Fibroblast of skin of abdomen (primary cell): ENCODE measurements around the gene HYKK. TPM values are rescaled to one million over a fixed set of nuclear protein-coding genes. Genes with fewer than 3 reads are reported as not detected.
"Not testable (repeated sequence)": the region's sequence is repeated elsewhere in the genome, so short reads cannot be mapped to it uniquely, and the experiment has no call there.

Experiments
- DNase-seq: peaks from one replicate; pipeline ENCODE4 v3.0.0-alpha.2; 2013
- polyA plus RNA-seq, 2 experiments: library from polyadenylated mRNA; unstranded; fragments of 120-200 nt; gene quantifications; one replicate each; pipeline ENCODE4 v1.2.1, GENCODE V29; 2013; ENCODE audit not compliant: insufficient read length in 2 of 2

The HYKK gene, protein sequence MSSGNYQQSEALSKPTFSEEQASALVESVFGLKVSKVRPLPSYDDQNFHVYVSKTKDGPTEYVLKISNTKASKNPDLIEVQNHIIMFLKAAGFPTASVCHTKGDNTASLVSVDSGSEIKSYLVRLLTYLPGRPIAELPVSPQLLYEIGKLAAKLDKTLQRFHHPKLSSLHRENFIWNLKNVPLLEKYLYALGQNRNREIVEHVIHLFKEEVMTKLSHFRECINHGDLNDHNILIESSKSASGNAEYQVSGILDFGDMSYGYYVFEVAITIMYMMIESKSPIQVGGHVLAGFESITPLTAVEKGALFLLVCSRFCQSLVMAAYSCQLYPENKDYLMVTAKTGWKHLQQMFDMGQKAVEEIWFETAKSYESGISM
- polyA plus RNA-seq (2013, experiment 1 of 2; ENCODE audit: insufficient read length), result 3.7 TPM
- polyA plus RNA-seq (2013, experiment 2 of 2; ENCODE audit: insufficient read length), result 2.7 TPM

DNA sequence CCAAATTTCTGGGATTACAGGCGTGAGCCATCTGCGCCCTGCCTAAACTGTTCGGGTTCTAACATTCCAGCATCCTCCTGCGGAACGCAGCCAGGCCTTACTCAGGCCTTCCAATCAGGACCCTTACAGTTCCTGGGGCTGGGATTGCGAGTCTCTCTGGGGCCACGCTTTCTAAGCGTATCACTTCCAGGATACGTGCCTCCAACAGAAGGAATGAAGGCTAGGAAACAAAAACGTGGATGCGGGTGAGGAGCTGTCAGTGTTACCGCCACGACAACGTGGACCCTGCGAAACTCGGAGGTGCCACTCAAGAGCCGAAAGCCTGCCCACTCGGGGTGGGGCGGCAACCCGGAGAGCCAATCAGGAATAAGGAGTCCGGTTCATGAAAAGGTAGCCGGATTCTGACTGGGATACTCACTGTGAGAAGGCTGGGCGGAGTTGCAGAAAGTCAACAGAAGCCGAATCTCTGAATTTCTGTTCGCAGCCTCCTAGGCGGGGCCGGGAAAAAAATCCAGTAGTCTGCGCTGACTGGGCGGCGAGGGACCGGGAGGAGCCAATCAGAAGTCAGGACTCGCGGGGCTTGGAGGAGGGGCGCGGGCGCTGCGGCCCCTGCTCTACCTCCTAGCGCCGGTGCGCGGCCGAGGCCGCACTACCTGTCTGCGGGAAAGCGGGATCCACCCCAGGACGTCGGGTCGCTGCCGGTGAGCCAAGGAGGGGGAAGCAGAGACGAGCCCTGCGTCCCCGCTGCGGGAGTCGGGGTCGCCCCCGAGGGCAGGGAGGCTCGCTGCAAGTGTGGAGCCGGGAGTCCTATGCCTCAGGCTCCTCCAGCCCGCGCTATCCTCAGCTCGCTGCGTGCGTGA lies at the start of gene HYKK:
TSS of gene HYKK (plus strand) at position 607 of the 860 bp plus-strand sequence. CDS start 5,512 bp downstream, outside the sequence.
- DNase-seq, result peak; percentile 97

DNA sequence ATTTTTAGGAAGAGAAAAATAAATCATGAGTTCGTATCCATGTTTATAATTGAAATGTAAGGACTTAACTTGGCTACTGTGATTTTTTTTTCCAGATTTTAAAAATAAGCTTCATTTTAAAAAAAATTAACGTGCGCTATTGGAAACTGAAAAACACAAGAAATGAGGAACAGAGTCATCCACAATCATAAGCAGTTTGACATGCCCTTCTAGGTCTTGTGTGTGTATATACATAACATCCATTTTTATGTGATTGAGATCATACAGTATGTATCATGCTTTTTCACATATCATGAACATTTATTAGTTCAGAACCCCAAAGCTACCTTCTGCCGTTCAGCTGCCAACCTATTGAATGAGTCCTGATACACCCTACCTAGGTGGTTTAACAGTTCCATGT lies 46.6 kb upstream of the HYKK start:
- DNase-seq, result no peak

DNA sequence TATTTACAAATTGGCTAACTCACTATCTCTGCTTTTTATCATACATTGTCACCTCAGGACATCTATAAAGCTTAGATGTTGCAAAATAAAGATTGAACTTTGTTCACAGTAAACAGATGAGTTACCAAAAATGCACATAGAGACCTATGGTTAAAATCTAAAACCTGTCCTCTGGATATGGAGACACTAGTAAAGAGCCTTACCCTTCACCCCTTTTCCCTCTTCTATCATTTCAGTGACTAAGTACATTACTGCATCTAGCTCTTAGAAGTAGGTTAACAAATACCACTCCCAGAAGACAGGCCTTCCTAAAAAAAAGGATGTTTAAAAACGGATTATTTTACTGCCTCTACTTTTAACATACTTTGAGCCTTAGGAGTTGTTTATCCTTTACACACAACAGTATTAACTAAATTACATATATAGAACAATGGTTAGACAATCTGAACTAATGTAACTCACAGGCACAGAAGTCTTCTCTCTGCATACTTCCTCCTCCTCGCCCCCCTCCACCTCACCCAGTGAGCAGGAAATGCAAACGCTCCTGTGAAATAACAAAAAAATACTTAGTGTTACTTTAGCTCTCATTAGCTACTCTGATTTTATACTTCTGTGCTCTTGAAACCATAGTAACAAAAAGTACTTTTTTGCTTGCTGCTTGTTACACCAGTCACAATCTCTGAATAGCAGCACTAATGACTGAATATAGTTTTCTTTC lies 46.0 kb upstream of the HYKK start:
- DNase-seq, result no peak

DNA sequence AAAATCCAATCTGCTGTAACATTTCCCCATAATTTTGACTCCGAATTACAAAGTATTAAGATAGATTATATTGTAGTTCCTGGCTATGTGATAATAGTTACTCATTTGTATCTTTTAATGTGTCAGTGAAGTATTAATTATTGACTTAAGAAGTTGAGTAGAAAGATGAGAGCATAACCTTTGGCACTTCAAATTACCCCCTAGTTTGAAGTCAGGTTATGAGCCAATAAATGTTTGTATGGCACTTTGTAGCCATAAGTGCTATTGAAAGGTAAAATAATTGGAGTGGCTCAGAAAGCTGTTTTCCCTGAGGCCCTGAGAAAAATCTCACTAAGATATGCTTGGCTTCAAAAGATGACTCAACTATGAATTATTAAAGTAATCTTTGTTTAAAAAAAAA lies 38.3 kb upstream of the HYKK start:
- no peak for DNase-seq

DNA sequence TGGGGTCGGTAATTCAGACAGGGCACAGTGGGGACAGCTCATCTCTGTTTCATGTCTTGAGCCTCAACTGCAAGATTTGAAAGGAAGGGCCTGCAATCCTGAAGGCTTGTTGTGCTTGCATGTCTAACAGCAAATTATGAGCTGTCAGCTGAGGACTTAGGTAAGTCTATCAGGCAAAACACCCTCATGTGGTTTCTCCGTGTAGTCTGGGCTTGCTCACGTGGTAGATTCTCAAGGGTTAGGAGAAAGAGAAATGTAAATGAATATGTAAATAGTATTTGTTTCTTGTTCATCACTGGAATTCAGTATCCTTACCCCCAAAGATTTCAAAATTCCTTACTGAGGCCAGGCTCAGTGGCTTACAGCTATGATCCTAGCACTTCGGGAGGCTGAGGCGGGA lies 30.1 kb upstream of the HYKK start:
- DNase-seq, result no peak

DNA sequence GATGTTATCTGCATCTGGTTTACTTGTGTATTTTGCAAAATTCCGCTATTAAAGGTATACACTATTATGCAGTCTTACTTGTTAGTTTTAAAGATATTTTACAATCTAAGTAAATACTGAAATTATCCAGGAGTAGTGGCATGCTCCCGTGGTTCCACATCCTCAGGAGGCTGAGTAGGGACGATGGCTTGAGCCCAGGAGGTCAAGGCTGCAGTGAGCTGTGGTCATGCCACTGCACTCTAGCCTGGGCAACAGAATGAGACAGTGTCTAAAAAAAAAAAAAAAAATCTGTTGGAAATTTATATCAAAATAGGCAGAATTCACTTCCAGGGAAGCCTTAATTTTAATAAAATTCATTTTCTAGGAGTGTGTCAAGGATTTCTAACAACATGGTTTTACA lies 27.7 kb upstream of the HYKK start:
- DNase-seq, result no peak

DNA sequence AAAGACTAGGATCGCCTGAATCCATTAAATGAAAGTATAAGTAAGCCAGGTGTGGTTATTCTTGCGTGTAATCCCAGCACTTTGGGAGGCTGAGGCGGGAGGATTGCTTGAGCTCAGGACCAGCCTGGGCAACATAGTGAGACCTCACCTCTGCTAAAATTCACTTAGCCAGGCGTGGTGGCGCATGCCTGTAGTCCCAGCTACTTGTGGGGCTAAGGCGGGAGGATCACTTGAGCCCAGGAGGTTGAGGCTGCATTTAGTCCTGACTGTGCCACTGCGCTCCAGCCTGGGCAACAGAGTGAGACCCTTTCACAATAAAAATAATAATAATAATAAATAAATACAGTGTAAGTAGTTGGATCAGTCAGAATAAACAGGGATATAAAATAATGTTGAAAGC lies 25.5 kb upstream of the HYKK start:
- no peak for DNase-seq

DNA sequence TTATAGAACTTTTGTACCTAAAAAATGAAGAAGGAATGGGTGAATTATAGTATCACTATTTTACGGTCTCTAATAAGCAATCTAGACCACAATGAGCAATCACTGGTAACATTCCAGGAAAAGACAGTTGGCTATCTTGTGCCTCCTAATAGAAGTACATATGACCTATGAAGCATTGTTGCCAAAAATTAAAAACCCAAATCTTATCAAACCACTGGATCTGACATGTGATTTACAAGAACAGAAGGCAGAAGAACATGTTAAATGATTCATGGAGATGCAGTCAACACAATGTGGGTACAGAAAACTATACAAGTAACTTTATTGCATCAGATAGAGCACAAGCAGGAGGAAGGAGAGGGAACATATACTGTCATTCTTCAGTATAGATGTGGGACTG lies 14.5 kb upstream of the HYKK start:
- peak; percentile 74 for DNase-seq

DNA sequence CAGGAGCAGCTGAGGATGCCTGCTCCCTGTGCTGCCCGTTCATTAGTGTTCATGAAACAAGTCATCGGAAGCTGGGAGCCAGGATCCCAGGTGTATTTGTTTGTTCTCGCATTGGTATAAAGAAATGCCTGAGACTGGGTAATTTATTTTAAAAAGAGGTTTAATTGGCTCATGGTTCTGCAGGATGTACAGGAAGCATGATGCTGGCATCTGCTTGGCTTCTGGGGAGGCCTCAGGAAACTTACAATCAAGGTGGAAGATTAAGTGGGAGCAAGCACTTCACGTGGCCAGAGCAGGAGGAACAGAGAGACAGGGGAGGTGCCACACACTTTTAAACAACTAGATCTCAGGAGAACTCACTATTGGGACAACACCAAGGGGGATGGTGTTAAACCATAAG lies 5.5 kb upstream of the HYKK start:
- DNase-seq, result no peak

DNA sequence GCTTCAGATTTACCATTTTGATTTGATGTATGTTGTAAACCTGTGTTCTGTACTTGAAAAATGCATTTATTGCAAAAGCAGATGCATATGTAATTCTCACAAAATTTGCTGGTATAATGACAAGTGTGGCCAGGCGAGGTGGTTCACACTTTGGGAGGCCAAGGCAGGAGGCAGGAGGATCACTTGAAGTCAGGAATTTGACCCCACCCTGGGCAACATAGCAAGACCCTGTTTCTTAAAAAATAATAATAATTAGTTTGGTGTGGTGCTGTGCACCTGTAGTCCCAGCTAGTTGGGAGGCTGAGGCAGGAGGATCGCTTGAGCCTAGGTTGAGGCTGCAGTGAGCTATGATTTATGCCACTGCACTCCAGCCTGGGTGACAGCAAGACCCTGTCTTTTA lies 4.7 kb upstream of the HYKK start:
- DNase-seq, result no peak

DNA sequence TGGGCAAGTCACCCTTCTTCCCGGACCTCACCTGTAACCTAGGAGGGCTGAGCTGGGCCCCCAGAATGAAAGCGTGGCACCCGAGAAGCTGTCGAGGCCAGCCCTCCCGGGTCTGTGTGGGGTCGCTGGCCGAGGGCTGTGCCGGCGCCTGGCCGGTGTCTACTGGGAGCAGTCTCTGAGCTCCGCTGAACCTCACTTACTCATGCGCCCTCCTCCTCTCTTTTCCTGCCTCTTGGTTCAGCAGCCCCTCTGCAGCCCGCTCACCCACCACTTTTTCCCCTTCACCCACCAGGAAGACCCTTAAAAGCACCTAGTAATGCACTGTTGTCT lies 419 bp downstream of the HYKK start:
- DNase-seq, result no peak

DNA sequence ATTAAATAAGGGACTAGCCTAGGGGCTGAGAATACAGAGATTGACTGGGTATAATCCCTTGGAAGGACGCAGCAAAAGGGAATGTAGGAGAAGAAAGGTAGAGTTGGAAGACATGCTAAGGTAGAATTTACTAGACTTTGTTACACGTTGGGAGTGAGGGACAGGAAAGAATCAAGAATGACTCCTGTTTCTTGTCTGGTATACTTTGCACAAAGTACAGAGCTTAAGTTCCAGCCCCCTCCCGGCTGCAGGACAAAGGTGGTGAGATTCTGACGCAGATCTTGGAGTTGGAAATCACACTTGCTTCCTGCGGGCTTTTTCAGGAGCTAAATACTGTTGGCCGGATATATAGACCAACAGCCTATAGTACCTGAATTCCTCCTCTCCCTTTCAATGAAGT lies 895 bp downstream of the HYKK start:
- DNase-seq, result no peak

DNA sequence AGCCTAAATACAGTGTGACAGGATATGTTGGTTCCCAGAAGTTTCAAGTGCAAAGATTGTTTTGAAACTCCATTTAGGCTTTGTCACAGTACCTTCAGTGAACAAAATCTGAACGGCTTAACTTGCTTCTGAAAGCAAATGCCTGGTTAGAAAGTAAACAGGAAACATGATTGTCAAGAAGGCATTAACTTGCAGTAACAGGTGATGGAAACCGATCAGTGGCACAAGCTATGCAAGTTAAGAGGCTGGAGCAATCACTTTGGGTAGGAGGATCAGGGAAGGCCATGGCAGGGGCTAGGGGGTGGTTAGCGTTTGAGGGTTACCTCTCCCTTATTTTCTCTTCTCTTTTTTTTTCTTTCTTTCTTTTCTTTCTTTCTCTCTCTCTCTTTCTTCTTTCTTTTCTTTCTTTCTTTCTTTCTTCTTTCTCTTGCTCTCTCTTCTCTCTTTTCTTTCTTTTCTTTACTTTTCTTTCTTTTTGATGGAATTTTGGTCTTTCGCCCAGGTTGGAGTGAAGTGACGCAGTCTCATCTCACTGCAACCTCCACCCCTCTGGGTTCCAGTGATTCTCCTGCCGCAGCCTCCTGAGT lies 2.4 kb downstream of the HYKK start:
- DNase-seq, result no peak

DNA sequence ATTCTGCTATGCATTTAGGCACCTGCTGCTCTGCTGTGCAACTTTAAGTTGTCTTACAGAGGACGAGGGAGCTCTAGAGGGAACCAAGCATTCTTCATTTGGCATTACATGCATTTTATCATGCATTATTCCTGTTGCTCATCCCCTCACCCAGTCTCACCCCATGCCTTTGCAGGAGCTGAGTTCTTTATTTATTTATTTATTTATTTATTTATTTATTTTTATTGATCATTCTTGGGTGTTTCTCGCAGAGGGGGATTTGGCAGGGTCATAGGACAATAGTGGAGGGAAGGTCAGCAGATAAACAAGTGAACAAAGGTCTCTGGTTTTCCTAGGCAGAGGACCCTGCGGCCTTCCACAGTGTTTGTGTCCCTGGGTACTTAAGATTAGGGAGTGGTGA lies 12.7 kb downstream of the HYKK start:
- not testable (repeated sequence) for DNase-seq

DNA sequence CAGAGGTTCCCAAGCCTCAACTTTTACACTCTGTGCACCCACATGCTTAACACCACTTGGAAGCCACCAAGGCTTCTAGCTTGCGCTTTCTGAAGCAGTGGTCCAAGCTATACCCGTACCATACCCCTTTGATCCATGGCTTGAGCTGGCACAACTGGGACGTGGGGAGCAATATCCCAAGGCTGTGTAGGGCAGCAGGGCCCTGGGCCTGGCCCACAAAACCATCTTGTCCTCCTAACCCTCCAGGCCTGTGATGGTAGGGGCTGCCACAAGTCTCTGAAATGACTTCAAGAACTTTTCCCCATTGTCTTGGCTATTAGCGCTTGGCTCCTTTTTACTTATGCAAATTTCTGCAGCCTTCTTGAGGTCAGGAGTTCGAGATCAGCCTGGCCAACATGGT lies 16.9 kb downstream of the HYKK start:
- DNase-seq, result no peak

DNA sequence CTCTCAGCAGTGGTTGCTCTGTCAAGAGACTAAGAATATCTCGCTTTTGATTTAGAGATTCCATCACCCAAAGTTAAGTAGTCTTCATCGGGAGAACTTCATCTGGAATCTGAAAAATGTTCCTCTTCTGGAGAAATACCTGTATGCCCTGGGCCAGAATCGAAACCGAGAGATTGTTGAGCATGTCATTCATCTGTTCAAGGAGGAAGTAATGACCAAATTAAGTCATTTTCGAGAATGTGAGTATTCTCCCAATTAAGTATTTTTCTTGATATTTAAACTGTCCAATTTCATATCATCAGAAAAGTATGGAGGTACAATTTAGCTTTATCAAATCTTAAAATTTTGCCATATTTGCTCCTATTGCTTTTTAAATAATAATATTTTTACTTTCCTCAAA lies 19.9 kb downstream of the HYKK start:
- no peak for DNase-seq

DNA sequence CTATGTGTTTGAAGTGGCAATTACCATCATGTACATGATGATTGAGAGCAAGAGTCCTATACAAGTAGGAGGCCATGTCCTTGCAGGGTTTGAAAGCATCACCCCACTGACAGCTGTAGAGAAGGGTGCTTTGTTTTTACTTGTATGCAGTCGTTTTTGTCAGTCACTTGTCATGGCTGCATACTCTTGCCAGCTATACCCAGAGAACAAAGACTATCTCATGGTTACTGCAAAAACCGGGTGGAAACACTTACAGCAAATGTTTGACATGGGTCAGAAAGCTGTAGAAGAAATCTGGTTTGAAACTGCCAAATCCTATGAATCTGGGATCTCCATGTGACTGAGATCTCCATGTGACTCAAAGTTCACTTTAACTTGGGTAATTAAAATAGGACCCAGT lies 26.0 kb downstream of the HYKK start:
- DNase-seq, result no peak

DNA sequence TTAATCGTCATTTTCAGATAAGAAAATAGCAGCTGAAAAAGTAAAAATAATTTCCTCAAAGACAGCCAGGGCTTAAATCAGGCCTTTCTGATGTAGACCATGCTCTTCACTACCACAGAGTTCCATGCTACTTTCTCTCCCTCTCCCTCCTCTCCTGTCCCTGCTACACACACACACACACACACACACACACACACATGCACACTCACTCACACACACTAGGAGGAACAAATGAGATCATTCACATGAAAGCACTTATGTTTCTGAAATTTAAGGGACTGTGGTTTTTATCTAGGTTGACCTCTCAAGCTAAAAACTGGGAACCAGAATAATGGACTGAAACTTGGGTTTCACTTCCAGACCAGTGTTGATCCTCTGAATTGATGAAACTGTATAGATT lies 28.8 kb downstream of the HYKK start:
- DNase-seq, result peak; percentile 15

DNA sequence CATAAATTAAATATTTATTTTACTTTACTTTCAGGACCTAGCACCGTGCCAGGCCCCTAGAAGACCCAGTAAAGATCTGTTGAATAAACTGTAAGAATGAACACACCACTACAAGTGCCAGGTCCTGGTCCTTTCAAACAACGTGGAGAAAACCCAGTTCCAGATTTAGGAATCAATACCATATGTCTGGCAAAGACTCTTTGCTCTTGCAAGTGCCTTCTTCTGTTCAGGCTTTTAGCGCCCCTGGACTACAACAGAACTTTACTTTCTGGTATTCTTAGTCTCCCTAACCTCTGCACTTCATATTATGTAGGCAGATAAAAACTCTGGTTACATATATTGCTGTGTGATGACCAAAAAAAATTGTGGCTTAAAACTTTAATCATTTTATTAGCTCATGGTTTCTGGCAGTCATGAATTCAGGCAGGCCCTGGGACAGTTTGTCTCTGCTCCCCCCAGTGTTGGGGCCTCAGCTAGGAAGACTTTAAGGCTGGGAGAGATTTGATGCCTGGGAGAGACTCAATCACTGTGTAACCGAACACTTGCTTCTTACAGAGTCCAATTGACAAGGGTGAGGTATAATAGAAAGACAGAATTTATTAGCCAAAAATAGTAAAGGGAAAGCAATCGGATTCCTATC lies 30.0 kb downstream of the HYKK start:
- no peak for DNase-seq

DNA sequence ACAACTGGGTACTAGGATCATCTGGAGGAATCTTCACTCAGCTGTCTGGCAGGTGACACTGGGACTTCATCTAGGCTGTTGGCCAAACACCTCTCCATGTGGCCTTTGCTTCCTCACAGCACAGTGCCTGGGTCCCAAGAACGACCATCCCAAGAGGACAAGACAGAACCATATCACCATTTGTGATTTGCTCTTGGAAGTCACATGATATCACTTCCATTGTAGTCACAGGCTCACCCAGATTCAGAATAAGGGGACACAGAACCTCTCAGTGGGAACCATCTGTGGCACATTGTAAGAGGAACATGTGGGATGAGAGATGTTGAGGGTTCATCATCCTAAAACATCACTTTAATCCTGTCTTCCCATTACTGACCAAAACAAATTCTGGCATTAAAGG lies 31.0 kb downstream of the HYKK start:
- no peak for DNase-seq

DNA sequence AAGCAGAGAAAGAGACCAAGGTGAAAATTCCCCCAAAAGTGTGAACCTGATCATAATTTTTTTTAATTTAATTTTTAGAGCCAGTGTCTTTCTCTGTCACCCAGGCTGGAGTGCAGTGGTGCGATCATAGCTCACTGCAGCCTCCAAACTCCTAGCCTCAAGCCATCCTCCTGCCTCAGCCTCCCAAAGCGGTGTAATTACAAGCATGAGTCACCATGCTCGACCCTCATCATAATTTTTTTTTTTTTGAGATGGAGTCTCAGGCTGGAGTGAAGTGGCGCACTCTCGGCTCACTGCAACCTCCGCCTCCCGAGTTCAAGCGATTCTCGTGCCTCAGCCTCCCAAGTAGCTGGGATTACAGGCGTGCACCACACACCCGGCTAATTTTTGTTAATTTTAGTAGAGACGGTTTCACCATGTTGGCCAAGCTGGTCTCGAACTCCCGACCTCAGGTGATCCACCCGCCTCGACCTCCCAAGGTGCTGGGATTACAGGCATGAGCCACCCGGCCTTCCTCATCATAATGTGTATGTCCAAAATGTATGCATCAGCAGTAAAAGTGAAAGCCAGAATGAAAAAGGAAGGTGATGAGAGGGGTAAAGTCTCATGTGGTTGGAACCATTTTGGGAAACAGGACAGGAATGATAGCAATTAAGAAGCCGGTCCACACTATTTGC lies 32.2 kb downstream of the HYKK start:
- not testable (repeated sequence) for DNase-seq
